K562 (cell line): ENCODE results near the gene RRAS. TPM values are rescaled to one million over a fixed set of nuclear protein-coding genes. Genes with fewer than 3 reads are reported as not detected.

ENCODE experiments used
- CBFA2T2 ChIP-seq: fragments of 450-650 bp; conservative IDR thresholded peaks from 2 replicates; pipeline ENCODE4 v1.6.1; 2017; ENCODE audit warnings: mild to moderate bottlenecking
- CEBPG ChIP-seq, 3 experiments: fragments of 200-800 bp in 1 of 3; sonication (Bioruptor generic) in 1 of 3; sonication (generic) in 1 of 3; formaldehyde crosslinking in 1 of 3; IDR thresholded peaks in 2 of 3; conservative IDR thresholded peaks in 1 of 3; 2 replicates each; pipeline versions ENCODE4 v1.6.1 to v1.8.0; 2016 to 2022; ENCODE audit warnings: missing compliant biosample characterization in 2 of 3, missing genetic modification characterization in 2 of 3, mild to moderate bottlenecking in 1 of 3, missing genetic modification reagents in 1 of 3
- COPS2 ChIP-seq: fragments of 450-650 bp; conservative IDR thresholded peaks from 2 replicates; pipeline ENCODE4 v1.6.1; 2016; ENCODE audit warnings: mild to moderate bottlenecking, moderate library complexity
- DPF2 ChIP-seq: fragments of 450-650 bp; IDR thresholded peaks from 2 replicates; pipeline ENCODE4 v1.6.1; 2016
- HDGF ChIP-seq: fragments of 450-650 bp; IDR thresholded peaks from 2 replicates; pipeline ENCODE4 v1.6.1; 2016
- HMG20A ChIP-seq: fragments of 450-650 bp; formaldehyde crosslinking; conservative IDR thresholded peaks from 2 replicates; pipeline ENCODE4 v1.4.0; 2020; ENCODE audit warnings: mild to moderate bottlenecking, mixed read lengths
- IFI16 ChIP-seq: fragments of 250-450 bp; sonication (Bioruptor Pico); IDR thresholded peaks from 2 replicates; pipeline ENCODE4 v2.1.2; 2022; ENCODE audit warnings: mild to moderate bottlenecking, inconsistent platforms
- MAFG ChIP-seq: fragments of 450-650 bp; conservative IDR thresholded peaks from 2 replicates; pipeline ENCODE4 v1.6.1; 2016; ENCODE audit warnings: missing genetic modification characterization, missing compliant biosample characterization
- MCM7 ChIP-seq, 2 experiments: fragments of 450-650 bp; IDR thresholded peaks; 2 replicates each; pipeline ENCODE4 v1.6.1; 2016 to 2018
- NR3C1 ChIP-seq: sonication (generic); formaldehyde crosslinking; IDR thresholded peaks from 2 replicates; pipeline ENCODE4 v1.8.1; 2022; ENCODE audit warnings: missing genetic modification reagents
- POLR2H ChIP-seq: IDR thresholded peaks from 2 replicates; pipeline ENCODE4 v1.6.1; 2016; ENCODE audit warnings: missing genetic modification characterization, low read depth, mild to moderate bottlenecking, control low read depth, missing compliant biosample characterization, moderate library complexity
- RFX7 ChIP-seq: fragments of 250-450 bp; sonication (Bioruptor Pico); IDR thresholded peaks from 2 replicates; pipeline ENCODE4 v1.5.1; 2021; ENCODE audit warnings: mild to moderate bottlenecking
- RUNX1 ChIP-seq: sonication (generic); IDR thresholded peaks from 2 replicates; pipeline ENCODE4 v1.6.1; 2016; ENCODE audit warnings: antibody characterized with exemption, low read depth
- SAP30 ChIP-seq: fragments of 200-600 bp; sonication (generic); IDR thresholded peaks from 2 replicates; pipeline ENCODE4 v1.6.1; 2012; ENCODE audit warnings: borderline replicate concordance, low read depth, mild to moderate bottlenecking, moderate library complexity, low read length, control low read depth, inconsistent platforms; ENCODE audit not compliant: insufficient read depth, poor library complexity, severe bottlenecking
- ZFP36 ChIP-seq: fragments of 150-350 bp; IDR thresholded peaks from 2 replicates; pipeline ENCODE4 v1.6.1; 2018; ENCODE audit warnings: low read length, low read depth; ENCODE audit not compliant: partially characterized antibody
- ZFX ChIP-seq: sonication (generic); formaldehyde crosslinking; IDR thresholded peaks from 2 replicates; pipeline ENCODE4 v1.8.0; 2022; ENCODE audit warnings: mild to moderate bottlenecking, missing genetic modification reagents, moderate library complexity
- ZNF274 ChIP-seq: IDR thresholded peaks from 2 replicates; pipeline ENCODE4 v1.6.1; 2011; ENCODE audit warnings: low read depth, mild to moderate bottlenecking, low read length, moderate library complexity, borderline replicate concordance
- ZNF75A ChIP-seq: fragments of 450-650 bp; formaldehyde crosslinking; IDR thresholded peaks from 2 replicates; pipeline ENCODE4 v1.4.0; 2020; ENCODE audit warnings: mild to moderate bottlenecking
- ZNF778 ChIP-seq: fragments of 450-650 bp; formaldehyde crosslinking; IDR thresholded peaks from 2 replicates; pipeline ENCODE4 v1.4.0; 2020; ENCODE audit warnings: mild to moderate bottlenecking, moderate library complexity
- polyA plus RNA-seq, 8 experiments: library from polyadenylated mRNA; depleted of rRNA in 4 of 8; stranded (reverse) in 5 of 8; unstranded in 3 of 8; fragments of >200 nt; fragmentation: Nextera tagmentation in 2 of 8; fragmentation: Illumina TruSeq in 1 of 8; extraction: Ambion mirVana in 2 of 8; extraction: Trizol in 1 of 8; gene quantifications; 2 replicates each; pipeline versions ENCODE4 v1.2.1 to v1.2.3, GENCODE V29; 2011 to 2014; ENCODE audit warnings: inconsistent platforms in 1 of 8, missing spikeins in 1 of 8
- total RNA-seq, 7 experiments: library from RNA; depleted of rRNA in 6 of 7; stranded (reverse); fragments of >200 nt in 6 of 7; fragmentation: Illumina TruSeq in 2 of 7; extraction: Trizol in 2 of 7; gene quantifications; 2 replicates each; pipeline versions ENCODE4 v1.2.1 to v1.2.3, GENCODE V29; 2011 to 2021; ENCODE audit warnings: low replicate concordance in 1 of 7
- TF ChIP-seq, protein P1 (sequence below): sonication (generic); formaldehyde crosslinking; IDR thresholded peaks from 2 replicates; pipeline ENCODE4 v1.8.0; 2022; ENCODE audit warnings: mild to moderate bottlenecking, missing genetic modification reagents
- TF ChIP-seq, protein P2 (sequence below), 2 experiments: fragments of 200-800 bp in 1 of 2; sonication (Bioruptor generic) in 1 of 2; sonication (generic) in 1 of 2; formaldehyde crosslinking in 1 of 2; IDR thresholded peaks in 1 of 2; conservative IDR thresholded peaks in 1 of 2; 2 replicates each; pipeline versions ENCODE4 v1.5.0 to v1.6.1; 2016 to 2020; ENCODE audit warnings: missing compliant biosample characterization in 1 of 2, missing genetic modification characterization in 1 of 2, missing genetic modification reagents in 1 of 2
- TF ChIP-seq, protein P3 (sequence below): fragments of 450-650 bp; IDR thresholded peaks from 2 replicates; pipeline ENCODE4 v1.6.1; 2016; ENCODE audit warnings: mild to moderate bottlenecking
- TF ChIP-seq, protein P4 (sequence below): fragments of 250-450 bp; sonication (Bioruptor Pico); IDR thresholded peaks from 2 replicates; pipeline ENCODE4 v1.6.1; 2021; ENCODE audit warnings: mild to moderate bottlenecking

Gene RRAS
- total and polyA plus RNA-seq, 9 of the 15 experiments (the other 6 are each of a cell fraction or from before 2014, with no cell fraction given): 0.70 to 17.3 (median 8.2) TPM

DNA sequence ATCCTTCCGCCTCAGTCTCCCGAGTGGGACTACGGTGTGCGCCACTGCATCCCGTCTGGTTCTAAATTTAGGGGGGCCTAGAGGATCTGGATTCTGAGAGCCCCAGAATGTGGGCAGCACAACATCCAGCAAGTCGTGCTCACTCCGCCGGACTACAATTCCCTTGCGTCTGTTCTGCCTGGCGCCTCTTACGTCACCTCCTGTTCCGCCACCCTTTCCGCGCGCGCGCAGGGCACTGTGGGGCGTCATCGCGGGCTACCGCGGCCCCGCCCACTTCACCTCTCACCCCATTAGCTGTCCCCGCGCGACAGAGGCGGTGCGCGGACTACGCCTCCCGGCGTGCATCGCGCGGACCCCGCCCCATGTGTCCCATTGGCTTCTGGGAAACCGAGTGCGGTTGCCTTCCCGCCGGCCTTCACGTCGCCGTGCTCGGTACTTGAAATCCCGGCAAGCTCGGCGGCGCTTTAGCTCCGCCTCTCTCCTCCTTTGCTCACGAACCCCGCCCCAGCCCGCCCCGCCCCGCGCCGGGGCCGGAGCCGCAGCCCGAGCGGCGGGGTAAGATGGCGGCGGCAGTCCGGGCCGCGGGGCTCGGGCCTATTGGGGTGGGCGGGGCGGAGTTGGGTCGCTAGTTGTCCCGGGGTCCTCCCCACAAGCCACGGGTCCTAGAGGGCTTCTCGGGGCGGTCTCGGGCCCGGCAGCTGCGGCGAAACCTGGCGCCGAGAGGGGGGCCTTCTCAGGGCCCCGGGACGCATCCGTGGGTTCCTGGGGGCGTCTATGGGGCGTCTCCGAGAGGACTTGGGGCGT lies 1.9 kb upstream of the RRAS start, which contains the start of gene SCAF1 (continued):
- TF ChIP-seq IFI16 (CRISPR knock-in tag) (no peak), ZFP36 (no peak), SAP30 (no peak), CBFA2T2 (no peak), ZFX (CRISPR knock-in tag) (peak; percentile 86), HDGF (no peak), ZNF274 (no peak), ZNF778 (no peak), NR3C1 (no peak), POLR2H (tag) (peak; percentile 60), RFX7 (CRISPR knock-in tag) (no peak), HMG20A (no peak), MAFG (tag) (no peak), ZNF75A (no peak), COPS2 (no peak), RUNX1 (no peak), MCM7 (IDR thresholded peaks at IDR 0.05) (no peak), CEBPG (CRISPR knock-in tag; IDR thresholded peaks at IDR 0.05) (peak; percentile 89), CEBPG (tag; conservative IDR thresholded peaks at IDR 0.05 in 1 of 2, IDR thresholded peaks at IDR 0.05 in 1 of 2) (peak; percentile 79 to 93), DPF2 (no peak)
- TF ChIP-seq, protein P1, sequence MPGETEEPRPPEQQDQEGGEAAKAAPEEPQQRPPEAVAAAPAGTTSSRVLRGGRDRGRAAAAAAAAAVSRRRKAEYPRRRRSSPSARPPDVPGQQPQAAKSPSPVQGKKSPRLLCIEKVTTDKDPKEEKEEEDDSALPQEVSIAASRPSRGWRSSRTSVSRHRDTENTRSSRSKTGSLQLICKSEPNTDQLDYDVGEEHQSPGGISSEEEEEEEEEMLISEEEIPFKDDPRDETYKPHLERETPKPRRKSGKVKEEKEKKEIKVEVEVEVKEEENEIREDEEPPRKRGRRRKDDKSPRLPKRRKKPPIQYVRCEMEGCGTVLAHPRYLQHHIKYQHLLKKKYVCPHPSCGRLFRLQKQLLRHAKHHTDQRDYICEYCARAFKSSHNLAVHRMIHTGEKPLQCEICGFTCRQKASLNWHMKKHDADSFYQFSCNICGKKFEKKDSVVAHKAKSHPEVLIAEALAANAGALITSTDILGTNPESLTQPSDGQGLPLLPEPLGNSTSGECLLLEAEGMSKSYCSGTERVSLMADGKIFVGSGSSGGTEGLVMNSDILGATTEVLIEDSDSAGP (CRISPR knock-in tag): no peak
- TF ChIP-seq, protein P2, sequence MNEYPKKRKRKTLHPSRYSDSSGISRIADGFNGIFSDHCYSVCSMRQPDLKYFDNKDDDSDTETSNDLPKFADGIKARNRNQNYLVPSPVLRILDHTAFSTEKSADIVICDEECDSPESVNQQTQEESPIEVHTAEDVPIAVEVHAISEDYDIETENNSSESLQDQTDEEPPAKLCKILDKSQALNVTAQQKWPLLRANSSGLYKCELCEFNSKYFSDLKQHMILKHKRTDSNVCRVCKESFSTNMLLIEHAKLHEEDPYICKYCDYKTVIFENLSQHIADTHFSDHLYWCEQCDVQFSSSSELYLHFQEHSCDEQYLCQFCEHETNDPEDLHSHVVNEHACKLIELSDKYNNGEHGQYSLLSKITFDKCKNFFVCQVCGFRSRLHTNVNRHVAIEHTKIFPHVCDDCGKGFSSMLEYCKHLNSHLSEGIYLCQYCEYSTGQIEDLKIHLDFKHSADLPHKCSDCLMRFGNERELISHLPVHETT (CRISPR knock-in tag; conservative IDR thresholded peaks at IDR 0.05 in 1 of 2, IDR thresholded peaks at IDR 0.05 in 1 of 2): peak in 1 of 2 experiments; percentile 97; a peak in 2 of 4 replicates
- TF ChIP-seq, protein P3, sequence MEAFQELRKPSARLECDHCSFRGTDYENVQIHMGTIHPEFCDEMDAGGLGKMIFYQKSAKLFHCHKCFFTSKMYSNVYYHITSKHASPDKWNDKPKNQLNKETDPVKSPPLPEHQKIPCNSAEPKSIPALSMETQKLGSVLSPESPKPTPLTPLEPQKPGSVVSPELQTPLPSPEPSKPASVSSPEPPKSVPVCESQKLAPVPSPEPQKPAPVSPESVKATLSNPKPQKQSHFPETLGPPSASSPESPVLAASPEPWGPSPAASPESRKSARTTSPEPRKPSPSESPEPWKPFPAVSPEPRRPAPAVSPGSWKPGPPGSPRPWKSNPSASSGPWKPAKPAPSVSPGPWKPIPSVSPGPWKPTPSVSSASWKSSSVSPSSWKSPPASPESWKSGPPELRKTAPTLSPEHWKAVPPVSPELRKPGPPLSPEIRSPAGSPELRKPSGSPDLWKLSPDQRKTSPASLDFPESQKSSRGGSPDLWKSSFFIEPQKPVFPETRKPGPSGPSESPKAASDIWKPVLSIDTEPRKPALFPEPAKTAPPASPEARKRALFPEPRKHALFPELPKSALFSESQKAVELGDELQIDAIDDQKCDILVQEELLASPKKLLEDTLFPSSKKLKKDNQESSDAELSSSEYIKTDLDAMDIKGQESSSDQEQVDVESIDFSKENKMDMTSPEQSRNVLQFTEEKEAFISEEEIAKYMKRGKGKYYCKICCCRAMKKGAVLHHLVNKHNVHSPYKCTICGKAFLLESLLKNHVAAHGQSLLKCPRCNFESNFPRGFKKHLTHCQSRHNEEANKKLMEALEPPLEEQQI: no peak
- TF ChIP-seq, protein P4, sequence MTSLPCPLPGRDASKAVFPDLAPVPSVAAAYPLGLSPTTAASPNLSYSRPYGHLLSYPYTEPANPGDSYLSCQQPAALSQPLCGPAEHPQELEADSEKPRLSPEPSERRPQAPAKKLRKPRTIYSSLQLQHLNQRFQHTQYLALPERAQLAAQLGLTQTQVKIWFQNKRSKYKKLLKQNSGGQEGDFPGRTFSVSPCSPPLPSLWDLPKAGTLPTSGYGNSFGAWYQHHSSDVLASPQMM (CRISPR knock-in tag): no peak
